ENCODE results near the gene PDRG1.

PDRG1 gene

DNA sequence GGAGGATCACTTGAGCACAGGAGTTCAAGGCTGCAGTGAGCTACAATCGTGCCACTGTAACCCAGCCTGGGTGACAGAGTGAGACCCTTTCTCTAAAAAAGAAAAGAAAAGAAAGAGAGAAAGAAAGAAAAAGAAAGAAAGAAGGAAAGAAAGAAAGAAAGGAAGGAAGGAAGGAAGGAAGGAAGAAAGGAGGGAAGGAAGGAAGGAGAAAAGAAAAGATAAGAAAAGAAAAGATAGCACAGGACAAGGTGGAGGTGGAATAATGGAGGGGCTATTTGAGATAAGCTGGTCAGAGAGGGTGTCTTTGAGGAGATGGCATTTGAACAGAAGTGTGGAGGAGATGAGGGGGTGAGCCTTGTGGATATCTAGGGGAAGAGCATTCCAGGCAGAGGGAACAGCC is 2.7 kb upstream of the PDRG1 start:
- no peak overlapping the region for H3K4me3 ChIP-seq (ENCODE audit: low read length)
- peaks cover 8% of the 10 kb centered on the region for H3K36me3 ChIP-seq (ENCODE audit: insufficient read depth, low read length)
- peaks cover 6% of the 10 kb centered on the region for H3K27me3 ChIP-seq (ENCODE audit: insufficient read depth, low read length)
- peaks cover 14% of the 10 kb centered on the region for H3K4me1 ChIP-seq (ENCODE audit: insufficient read depth, low read length)
- no peaks in the 10 kb centered on the region for H3K9me3 ChIP-seq (ENCODE audit: low read length)
- H2AFZ ChIP-seq (ENCODE audit: low read depth, low read length): no peak overlapping the region

DNA sequence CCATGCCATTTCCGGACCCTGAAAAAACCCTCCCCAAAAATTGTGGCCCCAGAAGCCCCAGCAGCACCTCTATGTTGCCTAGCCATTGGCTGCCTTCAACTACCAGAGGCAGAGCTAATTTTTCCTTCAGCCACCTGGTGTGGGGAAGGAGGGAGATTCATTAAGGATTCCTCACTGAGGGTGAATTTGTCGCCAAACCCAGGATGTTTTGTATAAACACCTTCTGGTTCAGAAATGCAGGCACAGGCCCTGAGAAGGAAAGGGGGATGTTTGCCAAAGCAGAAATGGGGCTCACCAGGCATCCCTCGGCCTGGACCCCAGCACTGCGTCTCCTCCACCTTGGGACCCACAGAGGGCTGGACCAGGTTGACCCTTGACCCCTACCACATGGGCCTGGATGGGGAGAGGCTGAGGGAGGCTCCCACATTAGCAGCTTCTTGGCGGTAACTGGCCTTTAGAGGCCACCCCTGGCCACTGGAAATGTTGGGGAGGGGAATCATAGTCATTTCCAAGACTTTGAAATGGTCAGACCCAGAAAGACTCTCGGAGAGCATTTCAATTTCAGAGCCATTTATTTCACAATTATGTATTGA is 1.8 kb upstream of the PDRG1 start:
- H3K4me3 ChIP-seq (ENCODE audit: low read length): no peak overlapping the region
- H2AFZ ChIP-seq (ENCODE audit: low read depth, low read length): no peak overlapping the region
- peaks cover 15% of the 10 kb centered on the region for H3K36me3 ChIP-seq (ENCODE audit: insufficient read depth, low read length)
- H3K27me3 ChIP-seq (ENCODE audit: insufficient read depth, low read length): peaks cover 3% of the 10 kb centered on the region
- no peaks in the 10 kb centered on the region for H3K9me3 ChIP-seq (ENCODE audit: low read length)
- H3K4me1 ChIP-seq (ENCODE audit: insufficient read depth, low read length): peaks cover 14% of the 10 kb centered on the region

DNA sequence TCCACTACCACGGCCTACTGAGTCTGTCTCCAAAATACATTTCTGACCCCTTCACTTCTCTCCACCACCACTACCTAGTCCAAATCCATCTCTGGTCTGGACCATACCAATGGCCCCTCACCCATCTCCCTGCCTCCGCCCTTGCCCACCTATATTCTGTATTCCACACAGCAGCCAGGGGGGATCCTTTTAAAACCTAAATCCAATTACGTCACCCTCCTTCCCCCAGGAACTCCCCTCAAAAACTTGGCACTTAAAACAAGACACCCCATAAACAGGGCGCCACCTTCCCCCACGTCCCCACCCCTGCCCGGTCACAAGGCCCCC is 680 bp downstream of the PDRG1 start:
- H3K36me3 ChIP-seq (ENCODE audit: insufficient read depth, low read length): peaks cover 40% of the 10 kb centered on the region
- H3K4me3 ChIP-seq (ENCODE audit: low read length): peak overlapping the region; percentile 100
- H2AFZ ChIP-seq (ENCODE audit: low read depth, low read length): peak overlapping the region; percentile 84
- H3K4me1 ChIP-seq (ENCODE audit: insufficient read depth, low read length): peaks cover 14% of the 10 kb centered on the region
- H3K27me3 ChIP-seq (ENCODE audit: insufficient read depth, low read length): peaks cover 3% of the 10 kb centered on the region
- peaks cover 6% of the 10 kb centered on the region for H3K9me3 ChIP-seq (ENCODE audit: low read length)

DNA sequence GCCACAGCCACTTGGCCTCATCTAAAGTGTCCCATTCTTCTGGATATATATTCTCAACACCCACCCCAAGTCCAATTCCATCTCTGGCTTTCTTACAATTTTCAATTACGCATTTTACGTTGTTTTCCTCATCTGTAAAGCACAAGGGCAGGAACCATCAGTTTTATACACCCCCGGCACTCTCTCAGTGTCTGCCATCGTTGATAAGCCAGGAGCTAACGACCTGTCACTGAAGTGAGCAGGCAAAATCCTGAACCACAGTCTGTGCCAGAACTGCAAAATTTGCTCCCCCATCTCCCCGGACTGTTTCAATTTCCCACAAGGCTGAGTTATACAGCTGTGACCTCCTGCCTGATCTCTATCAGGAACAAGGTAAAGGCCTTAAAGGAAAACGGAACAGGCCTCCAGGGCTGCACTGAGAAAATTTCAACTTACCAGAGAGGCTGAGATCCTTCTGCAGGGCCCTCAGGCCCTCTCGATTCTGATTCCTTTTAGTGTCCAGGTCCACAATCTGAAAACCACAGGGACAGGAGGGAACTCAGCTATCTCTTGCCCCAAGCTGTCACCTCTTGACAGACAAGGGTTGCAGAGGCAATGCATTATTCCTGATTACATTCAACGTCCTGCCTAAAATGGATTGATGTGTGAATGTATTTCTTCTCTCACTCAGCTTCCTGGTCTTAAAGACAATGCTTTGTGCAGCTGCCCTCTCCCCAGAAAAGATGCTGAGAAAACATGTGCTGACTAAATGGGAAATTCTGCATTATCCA is 1.8 kb downstream of the PDRG1 start:
- Histone ChIP-seq H3K36me3 (ENCODE audit: insufficient read depth, low read length) (peaks cover 51% of the 10 kb centered on the region), H3K27me3 (ENCODE audit: insufficient read depth, low read length) (peaks cover 3% of the 10 kb centered on the region), H3K9me3 (ENCODE audit: low read length) (peaks cover 6% of the 10 kb centered on the region), H3K4me1 (ENCODE audit: insufficient read depth, low read length) (peaks cover 14% of the 10 kb centered on the region), H2AFZ (ENCODE audit: low read depth, low read length) (no peak overlapping the region), H3K4me3 (ENCODE audit: low read length) (peak overlapping the region; percentile 100)

DNA sequence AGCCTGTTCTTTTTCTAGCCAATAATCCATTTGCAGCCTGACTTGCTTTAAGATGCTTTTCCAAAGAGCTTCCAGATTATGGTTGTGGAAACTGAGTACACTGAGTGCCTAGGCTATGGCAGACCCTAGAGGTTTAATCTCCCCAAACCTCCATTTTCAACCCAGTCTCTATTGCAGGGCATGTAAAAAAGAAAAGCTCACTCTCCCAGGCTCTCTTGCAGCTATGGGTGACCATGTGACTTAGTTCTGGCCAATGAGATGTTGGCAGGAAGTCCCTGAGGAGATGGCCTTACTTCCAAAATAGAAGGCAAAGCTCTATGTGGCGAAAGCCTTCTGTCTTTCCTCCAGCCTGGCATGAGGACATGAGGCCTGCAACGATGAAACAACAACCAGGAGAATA is 3.8 kb downstream of the PDRG1 start:
- peaks cover 14% of the 10 kb centered on the region for H3K4me1 ChIP-seq (ENCODE audit: insufficient read depth, low read length)
- H3K36me3 ChIP-seq (ENCODE audit: insufficient read depth, low read length): peaks cover 57% of the 10 kb centered on the region
- H3K4me3 ChIP-seq (ENCODE audit: low read length): no peak overlapping the region
- H3K9me3 ChIP-seq (ENCODE audit: low read length): peaks cover 6% of the 10 kb centered on the region
- H2AFZ ChIP-seq (ENCODE audit: low read depth, low read length): no peak overlapping the region
- no peaks in the 10 kb centered on the region for H3K27me3 ChIP-seq (ENCODE audit: insufficient read depth, low read length)

DNA sequence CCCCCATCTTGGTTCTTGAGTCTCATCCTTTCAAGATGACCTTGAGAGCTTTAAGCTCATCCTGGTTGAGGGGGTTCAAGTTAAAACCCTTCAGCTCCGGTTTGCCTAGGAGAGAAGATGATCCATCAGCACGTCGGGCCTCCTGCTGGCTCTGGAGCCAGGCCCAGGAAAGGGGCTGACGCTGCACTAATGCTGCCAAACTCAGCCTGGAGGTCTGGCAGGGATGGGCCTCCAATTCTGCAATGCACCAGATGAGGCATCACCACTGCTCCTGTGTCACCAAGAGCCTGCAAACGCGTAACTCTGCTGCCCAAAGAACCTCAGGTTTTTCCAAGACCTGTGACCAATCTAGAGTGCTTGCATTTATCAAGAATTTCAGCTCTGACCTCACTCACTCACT is 6.1 kb downstream of the PDRG1 start:
- H3K9me3 ChIP-seq (ENCODE audit: low read length): peaks cover 6% of the 10 kb centered on the region
- H2AFZ ChIP-seq (ENCODE audit: low read depth, low read length): no peak overlapping the region
- H3K36me3 ChIP-seq (ENCODE audit: insufficient read depth, low read length): peaks cover 57% of the 10 kb centered on the region
- H3K27me3 ChIP-seq (ENCODE audit: insufficient read depth, low read length): no peaks in the 10 kb centered on the region
- H3K4me1 ChIP-seq (ENCODE audit: insufficient read depth, low read length): peaks cover 7% of the 10 kb centered on the region
- H3K4me3 ChIP-seq (ENCODE audit: low read length): no peak overlapping the region

DNA sequence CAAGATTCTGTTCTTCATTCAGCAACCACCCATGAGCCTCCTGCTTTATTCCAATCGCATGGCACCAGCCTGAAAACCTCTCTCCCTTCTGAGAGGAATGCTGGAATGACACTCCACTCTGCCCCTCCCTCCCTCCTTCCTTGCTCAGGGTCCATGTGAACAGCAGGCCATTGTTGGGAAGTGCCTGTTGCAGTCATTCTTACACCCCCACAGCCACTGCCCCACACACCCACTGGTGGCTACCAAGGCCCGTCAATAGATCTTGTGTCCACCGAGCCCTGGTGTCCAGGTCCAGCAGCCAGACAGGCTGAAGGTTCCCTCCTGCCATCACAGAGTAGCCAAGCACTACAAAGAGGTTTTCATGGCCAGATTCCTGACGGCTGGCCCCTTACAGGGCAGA is 6.5 kb downstream of the PDRG1 start:
- no peak overlapping the region for H2AFZ ChIP-seq (ENCODE audit: low read depth, low read length)
- H3K27me3 ChIP-seq (ENCODE audit: insufficient read depth, low read length): no peaks in the 10 kb centered on the region
- H3K9me3 ChIP-seq (ENCODE audit: low read length): peaks cover 6% of the 10 kb centered on the region
- peaks cover 3% of the 10 kb centered on the region for H3K4me1 ChIP-seq (ENCODE audit: insufficient read depth, low read length)
- H3K4me3 ChIP-seq (ENCODE audit: low read length): no peak overlapping the region
- peaks cover 56% of the 10 kb centered on the region for H3K36me3 ChIP-seq (ENCODE audit: insufficient read depth, low read length)

DNA sequence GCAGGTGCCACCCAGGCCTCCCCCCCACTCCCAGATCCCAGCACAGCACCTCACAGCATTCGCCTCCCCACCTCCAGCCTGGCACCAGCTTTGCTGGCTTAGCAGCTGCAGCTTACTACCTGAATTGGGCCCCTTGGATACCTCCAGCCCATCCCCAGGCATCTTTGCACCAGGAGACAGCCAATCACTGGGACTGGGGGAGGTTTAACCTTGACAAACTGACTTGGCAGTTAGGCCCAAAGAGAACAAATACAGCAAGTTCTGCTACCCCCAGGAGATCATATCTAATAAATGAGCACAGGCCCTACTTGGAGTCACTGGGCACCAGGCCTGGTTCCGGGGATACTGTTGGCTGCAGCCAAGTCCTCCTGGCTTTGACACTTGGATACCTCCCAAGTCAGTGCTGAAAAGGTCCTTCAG is 8.8 kb downstream of the PDRG1 start:
- Histone ChIP-seq H3K4me1 (ENCODE audit: insufficient read depth, low read length) (no peaks in the 10 kb centered on the region), H3K36me3 (ENCODE audit: insufficient read depth, low read length) (peaks cover 35% of the 10 kb centered on the region), H3K4me3 (ENCODE audit: low read length) (no peak overlapping the region), H3K27me3 (ENCODE audit: insufficient read depth, low read length) (no peaks in the 10 kb centered on the region), H2AFZ (ENCODE audit: low read depth, low read length) (no peak overlapping the region), H3K9me3 (ENCODE audit: low read length) (peaks cover under 1% of the 10 kb centered on the region)

DNA sequence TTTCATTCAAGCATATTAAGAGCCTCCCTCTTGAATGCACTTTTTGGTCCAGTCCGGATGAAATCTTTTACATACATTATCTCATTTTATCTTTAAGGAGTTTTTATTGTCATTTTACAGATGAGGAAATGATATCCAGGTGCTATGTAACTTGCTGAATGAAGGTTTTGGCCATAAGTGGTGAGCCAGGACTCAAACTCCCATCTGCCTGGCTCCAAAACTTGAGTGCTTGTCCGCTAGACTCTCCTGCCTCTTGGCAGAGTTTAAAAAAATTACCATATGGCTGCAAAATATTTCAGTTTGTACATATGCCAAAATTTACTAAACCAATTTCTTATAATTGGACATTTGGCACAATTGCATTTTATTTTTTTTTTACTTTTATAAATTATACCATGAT is 12.2 kb downstream of the PDRG1 start:
- no peaks in the 10 kb centered on the region for H3K4me1 ChIP-seq (ENCODE audit: insufficient read depth, low read length)
- no peaks in the 10 kb centered on the region for H3K9me3 ChIP-seq (ENCODE audit: low read length)
- no peak overlapping the region for H3K4me3 ChIP-seq (ENCODE audit: low read length)
- peaks cover 1% of the 10 kb centered on the region for H3K36me3 ChIP-seq (ENCODE audit: insufficient read depth, low read length)
- no peak overlapping the region for H2AFZ ChIP-seq (ENCODE audit: low read depth, low read length)
- H3K27me3 ChIP-seq (ENCODE audit: insufficient read depth, low read length): no peaks in the 10 kb centered on the region

DNA sequence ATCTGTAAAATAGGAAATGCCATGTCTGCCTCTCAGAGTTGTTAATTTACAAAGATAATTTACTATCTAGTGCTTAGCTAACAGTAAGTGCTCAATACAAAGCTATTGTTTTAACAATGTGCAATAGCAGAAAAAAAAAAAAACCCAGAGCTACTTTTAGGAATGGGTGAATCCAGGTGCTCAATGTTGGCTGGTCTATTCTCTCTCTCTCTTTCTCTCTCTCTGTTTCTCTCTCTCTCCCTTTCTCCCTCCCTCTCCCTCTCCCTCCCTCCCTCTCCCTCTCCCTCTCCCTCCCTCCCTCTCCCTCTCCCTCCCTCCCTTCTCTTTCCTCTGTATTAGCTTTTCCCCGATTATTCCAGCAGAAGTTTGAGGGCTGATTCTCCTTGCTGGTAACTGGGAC is 14.0 kb downstream of the PDRG1 start:
- Histone ChIP-seq H3K4me1 (ENCODE audit: insufficient read depth, low read length) (no peaks in the 10 kb centered on the region), H3K4me3 (ENCODE audit: low read length) (no peak overlapping the region), H3K36me3 (ENCODE audit: insufficient read depth, low read length) (no peaks in the 10 kb centered on the region), H2AFZ (ENCODE audit: low read depth, low read length) (no peak overlapping the region), H3K27me3 (ENCODE audit: insufficient read depth, low read length) (no peaks in the 10 kb centered on the region), H3K9me3 (ENCODE audit: low read length) (no peaks in the 10 kb centered on the region)

DNA sequence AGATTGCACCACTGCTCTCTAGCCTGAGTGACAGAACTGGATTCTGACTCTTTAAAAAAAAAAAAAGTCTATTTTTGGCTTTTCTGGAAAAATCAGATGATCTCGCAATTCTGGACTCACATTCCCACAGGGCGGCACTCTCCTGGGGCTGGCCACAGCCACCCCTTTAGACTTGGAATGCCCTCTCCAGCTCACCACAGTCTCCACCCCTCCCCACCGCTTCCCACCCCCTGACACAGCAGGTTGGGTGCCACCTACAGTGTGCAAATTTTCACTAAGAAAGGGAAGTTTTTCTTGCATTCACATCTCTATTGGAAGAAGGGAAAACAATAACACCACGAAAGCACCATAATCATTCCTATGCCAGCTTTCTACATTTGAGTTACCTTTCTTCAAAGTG is 15.4 kb downstream of the PDRG1 start:
- Histone ChIP-seq H3K27me3 (ENCODE audit: insufficient read depth, low read length) (no peaks in the 10 kb centered on the region), H3K4me1 (ENCODE audit: insufficient read depth, low read length) (no peaks in the 10 kb centered on the region), H2AFZ (ENCODE audit: low read depth, low read length) (no peak overlapping the region), H3K9me3 (ENCODE audit: low read length) (no peaks in the 10 kb centered on the region), H3K4me3 (ENCODE audit: low read length) (no peak overlapping the region), H3K36me3 (ENCODE audit: insufficient read depth, low read length) (no peaks in the 10 kb centered on the region)

DNA sequence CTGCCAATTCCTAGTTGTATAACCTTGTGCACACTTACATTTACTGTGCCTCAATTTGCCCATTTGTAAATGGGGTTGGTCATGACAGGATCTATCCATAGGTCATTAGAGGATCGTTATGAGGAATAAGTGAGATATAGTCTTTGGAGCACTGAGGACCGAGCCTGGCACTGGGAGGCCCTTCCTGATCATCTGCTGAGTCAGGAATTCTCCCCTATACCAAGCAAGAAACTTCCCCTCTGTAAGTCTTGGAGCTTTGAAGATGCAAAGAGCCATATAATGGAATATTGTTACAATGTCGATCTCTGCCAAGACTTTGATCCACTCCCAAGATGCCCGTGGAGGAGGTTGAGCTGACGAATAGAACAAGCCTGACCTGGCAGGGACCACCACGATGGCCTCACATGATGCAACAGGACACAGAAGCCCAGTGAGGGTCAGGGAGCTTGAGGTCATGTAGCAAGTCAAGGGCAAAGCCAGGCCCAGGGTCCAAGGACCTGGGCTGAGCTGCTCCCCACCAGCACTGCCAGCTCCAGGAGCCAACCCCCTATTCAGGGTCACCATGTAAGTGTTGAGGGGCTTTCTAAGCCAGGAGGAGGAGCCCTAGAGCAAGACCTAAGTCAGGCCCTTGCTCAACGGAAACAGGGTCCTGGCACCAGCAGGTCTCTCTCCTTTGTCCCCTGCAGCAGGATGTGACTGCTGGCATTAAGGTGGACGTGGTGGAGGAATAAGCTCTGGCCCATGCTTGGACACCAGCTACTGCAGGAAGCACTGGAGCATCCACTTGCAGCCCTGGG is 16.7 kb downstream of the PDRG1 start:
- no peak overlapping the region for H3K4me3 ChIP-seq (ENCODE audit: low read length)
- no peaks in the 10 kb centered on the region for H3K9me3 ChIP-seq (ENCODE audit: low read length)
- H3K27me3 ChIP-seq (ENCODE audit: insufficient read depth, low read length): no peaks in the 10 kb centered on the region
- H3K4me1 ChIP-seq (ENCODE audit: insufficient read depth, low read length): no peaks in the 10 kb centered on the region
- H2AFZ ChIP-seq (ENCODE audit: low read depth, low read length): no peak overlapping the region
- H3K36me3 ChIP-seq (ENCODE audit: insufficient read depth, low read length): no peaks in the 10 kb centered on the region

DNA sequence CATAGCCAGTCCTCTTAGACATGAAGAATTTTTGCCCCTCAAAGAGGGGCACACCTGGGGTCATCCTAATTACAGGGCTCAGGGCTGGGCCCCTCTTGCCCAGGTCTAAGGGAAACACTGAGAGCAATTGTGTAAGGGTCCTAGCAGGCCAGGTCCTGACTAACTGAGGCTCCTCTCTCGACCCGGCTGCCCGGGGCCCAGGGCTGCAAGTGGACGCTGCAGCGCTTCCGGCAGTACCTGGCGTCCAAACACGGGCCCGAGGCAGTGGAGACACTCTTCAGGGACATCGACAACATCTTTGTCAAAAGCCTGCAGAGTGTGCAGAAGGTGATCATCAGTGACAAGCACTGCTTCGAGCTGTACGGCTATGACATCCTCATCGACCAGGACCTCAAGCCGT is 17.4 kb downstream of the PDRG1 start:
- no peak overlapping the region for H3K4me3 ChIP-seq (ENCODE audit: low read length)
- H2AFZ ChIP-seq (ENCODE audit: low read depth, low read length): no peak overlapping the region

More for the DNA sequence above, 17.4 kb downstream of the PDRG1 start:
- H3K36me3 ChIP-seq (ENCODE audit: insufficient read depth, low read length): no peaks in the 10 kb centered on the region
- H3K27me3 ChIP-seq (ENCODE audit: insufficient read depth, low read length): no peaks in the 10 kb centered on the region
- no peaks in the 10 kb centered on the region for H3K9me3 ChIP-seq (ENCODE audit: low read length)
- H3K4me1 ChIP-seq (ENCODE audit: insufficient read depth, low read length): no peaks in the 10 kb centered on the region

All from neuron (in vitro differentiated cells).